Endothelial cell (in vitro differentiated cells): ENCODE measurements around the gene RAB13. TPM values are rescaled to one million over a fixed set of nuclear protein-coding genes. Genes with fewer than 3 reads are reported as not detected.

Experiments used
- DNase-seq: peaks from one replicate; pipeline ENCODE4 v3.0.0; 2021; ENCODE audit warnings: low spot score
- H3K27ac Mint-ChIP-seq: one replicate; pipeline ENCODE4 v1.8.0; 2021; ENCODE audit warnings: mixed read lengths, inconsistent platforms; ENCODE audit not compliant: unreplicated experiment
- H3K27me3 Mint-ChIP-seq: one replicate; pipeline ENCODE4 v1.8.0; 2021; ENCODE audit warnings: mild to moderate bottlenecking, moderate library complexity, mixed read lengths, inconsistent platforms; ENCODE audit not compliant: unreplicated experiment
- H3K36me3 Mint-ChIP-seq: one replicate; pipeline ENCODE4 v1.8.0; 2021; ENCODE audit warnings: mild to moderate bottlenecking, low read depth, mixed read lengths, inconsistent platforms; ENCODE audit not compliant: unreplicated experiment
- H3K4me1 Mint-ChIP-seq: one replicate; pipeline ENCODE4 v1.8.0; 2021; ENCODE audit warnings: mild to moderate bottlenecking, mixed read lengths, inconsistent platforms; ENCODE audit not compliant: unreplicated experiment
- H3K4me3 Mint-ChIP-seq: one replicate; pipeline ENCODE4 v1.8.0; 2021; ENCODE audit warnings: mild to moderate bottlenecking, mixed read lengths, inconsistent platforms; ENCODE audit not compliant: unreplicated experiment
- H3K9me3 Mint-ChIP-seq: one replicate; pipeline ENCODE4 v1.8.0; 2021; ENCODE audit warnings: mixed read lengths, inconsistent platforms; ENCODE audit not compliant: unreplicated experiment
- total RNA-seq: library from RNA; stranded (reverse); fragmentation: NEBNext Ultra II Directional; extraction: Animal tissue kit (Norgen Biotek cat#: 25700); gene quantifications from one replicate; pipeline ENCODE4 v1.2.1, GENCODE V29; 2021; ENCODE audit not compliant: unreplicated experiment
- TF ChIP-seq, protein P1 (sequence below): fragments of 200-600 bp; sonication (generic); IDR thresholded peaks from one replicate; pipeline ENCODE4 v1.5.0; 2021; ENCODE audit warnings: antibody characterized with exemption; ENCODE audit not compliant: unreplicated experiment

Gene RAB13
- total RNA-seq, 1 donor from 2014 or later = 419 TPM

DNA sequence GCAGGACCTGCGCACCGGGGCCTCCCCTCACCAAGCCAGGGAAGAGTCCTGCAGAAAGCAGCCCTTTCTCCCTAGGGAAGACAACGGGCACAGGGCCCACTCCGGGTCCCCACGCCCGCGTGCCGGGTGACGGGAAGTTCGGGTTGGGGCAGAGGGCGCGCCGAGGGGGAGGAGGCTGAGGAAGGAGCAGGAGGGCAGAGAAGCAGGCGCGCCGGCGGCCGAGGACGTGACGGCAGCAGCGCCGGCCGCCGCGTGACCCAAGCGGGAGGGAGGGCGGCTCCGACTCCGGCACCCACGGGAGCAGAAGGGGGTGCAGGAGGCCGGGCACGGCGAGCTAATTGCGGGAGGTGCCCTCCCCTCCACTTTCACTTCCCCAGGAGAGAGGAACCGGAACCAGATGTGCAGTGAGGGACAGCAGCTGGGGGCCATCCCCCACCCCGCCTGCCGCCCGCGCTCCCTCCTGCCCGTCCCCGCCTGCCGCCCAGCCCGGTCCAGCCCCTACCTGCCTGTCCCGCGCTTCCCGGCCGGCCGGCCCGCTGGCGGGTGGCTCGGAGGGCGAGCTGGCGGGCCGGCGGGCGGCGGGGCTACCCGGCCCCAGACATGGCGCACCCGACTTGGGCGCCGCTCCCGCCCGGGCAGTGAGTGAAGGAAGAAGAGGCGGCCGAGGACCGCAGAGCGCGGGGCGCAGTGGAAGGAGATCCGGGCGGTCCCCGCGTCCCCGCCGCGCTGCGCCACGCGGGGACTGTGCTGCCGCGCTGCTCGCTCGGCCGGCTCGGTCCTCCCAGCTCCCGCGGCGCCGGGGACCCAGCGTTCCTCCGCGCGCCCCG, 40.1 kb downstream of the RAB13 start:
- peak overlapping the region; percentile 97 for H3K4me3 Mint-ChIP-seq
- DNase-seq = peak; percentile 65
- H3K27ac Mint-ChIP-seq = no peak overlapping the region
- peaks cover 18% of the 10 kb centered on the region for H3K4me1 Mint-ChIP-seq
- TF ChIP-seq, protein P1, sequence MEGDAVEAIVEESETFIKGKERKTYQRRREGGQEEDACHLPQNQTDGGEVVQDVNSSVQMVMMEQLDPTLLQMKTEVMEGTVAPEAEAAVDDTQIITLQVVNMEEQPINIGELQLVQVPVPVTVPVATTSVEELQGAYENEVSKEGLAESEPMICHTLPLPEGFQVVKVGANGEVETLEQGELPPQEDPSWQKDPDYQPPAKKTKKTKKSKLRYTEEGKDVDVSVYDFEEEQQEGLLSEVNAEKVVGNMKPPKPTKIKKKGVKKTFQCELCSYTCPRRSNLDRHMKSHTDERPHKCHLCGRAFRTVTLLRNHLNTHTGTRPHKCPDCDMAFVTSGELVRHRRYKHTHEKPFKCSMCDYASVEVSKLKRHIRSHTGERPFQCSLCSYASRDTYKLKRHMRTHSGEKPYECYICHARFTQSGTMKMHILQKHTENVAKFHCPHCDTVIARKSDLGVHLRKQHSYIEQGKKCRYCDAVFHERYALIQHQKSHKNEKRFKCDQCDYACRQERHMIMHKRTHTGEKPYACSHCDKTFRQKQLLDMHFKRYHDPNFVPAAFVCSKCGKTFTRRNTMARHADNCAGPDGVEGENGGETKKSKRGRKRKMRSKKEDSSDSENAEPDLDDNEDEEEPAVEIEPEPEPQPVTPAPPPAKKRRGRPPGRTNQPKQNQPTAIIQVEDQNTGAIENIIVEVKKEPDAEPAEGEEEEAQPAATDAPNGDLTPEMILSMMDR = no peak
- H3K36me3 Mint-ChIP-seq = peaks cover 14% of the 10 kb centered on the region
- H3K9me3 Mint-ChIP-seq = no peaks in the 10 kb centered on the region
- peaks cover 15% of the 10 kb centered on the region for H3K27me3 Mint-ChIP-seq

DNA sequence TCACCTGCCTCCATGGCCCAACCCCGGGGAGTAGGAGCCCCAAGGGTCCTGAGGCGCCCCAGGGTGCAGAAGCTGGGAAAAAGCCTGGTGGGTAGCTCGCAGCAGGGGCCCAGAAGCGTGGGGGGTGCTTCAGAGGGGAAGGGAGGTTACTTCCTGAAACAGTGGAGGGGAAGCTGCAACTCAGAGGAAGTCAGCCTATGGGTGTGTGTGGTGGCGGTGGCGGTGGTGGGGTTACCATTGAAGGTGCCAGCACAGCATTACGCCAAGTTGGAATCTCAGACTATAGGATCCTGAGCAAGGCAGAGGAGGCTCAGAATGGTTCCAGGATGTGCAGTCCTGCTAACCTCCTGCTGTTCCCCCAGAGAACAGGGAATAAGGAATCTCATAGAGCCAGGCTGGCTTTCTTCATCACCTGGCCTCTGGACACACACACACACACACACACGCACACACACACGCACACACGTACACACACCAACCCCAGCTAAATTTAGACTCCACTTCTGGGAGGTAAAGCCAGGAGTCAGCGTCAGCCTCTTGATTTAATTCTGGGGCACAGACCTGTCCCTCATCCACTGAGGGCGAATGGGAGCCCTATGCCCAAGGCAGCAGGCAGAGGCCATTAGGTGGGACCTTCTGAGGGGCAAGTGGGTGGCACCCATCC, 40.9 kb downstream of the RAB13 start:
- TF ChIP-seq, protein P1 = no peak
- Mint-ChIP-seq H3K27ac (peak overlapping the region; percentile 74), H3K27me3 (peaks cover 16% of the 10 kb centered on the region), H3K36me3 (peaks cover 11% of the 10 kb centered on the region), H3K9me3 (no peaks in the 10 kb centered on the region), H3K4me1 (peaks cover 18% of the 10 kb centered on the region), H3K4me3 (peak overlapping the region; percentile 97)
- no peak for DNase-seq

DNA sequence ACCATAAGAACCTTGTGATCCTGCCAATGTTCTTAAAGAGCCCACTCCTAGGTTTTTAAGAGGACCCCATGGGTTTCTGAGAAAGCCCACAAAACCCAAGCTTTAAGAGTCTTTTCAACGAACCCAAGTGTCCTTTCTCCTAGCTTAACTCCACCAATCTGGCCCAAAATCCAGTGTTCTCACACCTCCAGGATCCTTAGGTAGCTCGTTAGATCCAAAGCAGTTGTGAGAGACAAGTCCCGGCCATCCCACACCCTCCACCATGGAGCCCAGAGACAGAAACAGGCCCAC, 41.4 kb downstream of the RAB13 start:
- H3K36me3 Mint-ChIP-seq = peaks cover 13% of the 10 kb centered on the region
- peak overlapping the region; percentile 97 for H3K4me3 Mint-ChIP-seq
- no peaks in the 10 kb centered on the region for H3K9me3 Mint-ChIP-seq
- peaks cover 17% of the 10 kb centered on the region for H3K27me3 Mint-ChIP-seq
- peaks cover 18% of the 10 kb centered on the region for H3K4me1 Mint-ChIP-seq
- no peak for DNase-seq
- no peak overlapping the region for H3K27ac Mint-ChIP-seq
- TF ChIP-seq, protein P1 = no peak

DNA sequence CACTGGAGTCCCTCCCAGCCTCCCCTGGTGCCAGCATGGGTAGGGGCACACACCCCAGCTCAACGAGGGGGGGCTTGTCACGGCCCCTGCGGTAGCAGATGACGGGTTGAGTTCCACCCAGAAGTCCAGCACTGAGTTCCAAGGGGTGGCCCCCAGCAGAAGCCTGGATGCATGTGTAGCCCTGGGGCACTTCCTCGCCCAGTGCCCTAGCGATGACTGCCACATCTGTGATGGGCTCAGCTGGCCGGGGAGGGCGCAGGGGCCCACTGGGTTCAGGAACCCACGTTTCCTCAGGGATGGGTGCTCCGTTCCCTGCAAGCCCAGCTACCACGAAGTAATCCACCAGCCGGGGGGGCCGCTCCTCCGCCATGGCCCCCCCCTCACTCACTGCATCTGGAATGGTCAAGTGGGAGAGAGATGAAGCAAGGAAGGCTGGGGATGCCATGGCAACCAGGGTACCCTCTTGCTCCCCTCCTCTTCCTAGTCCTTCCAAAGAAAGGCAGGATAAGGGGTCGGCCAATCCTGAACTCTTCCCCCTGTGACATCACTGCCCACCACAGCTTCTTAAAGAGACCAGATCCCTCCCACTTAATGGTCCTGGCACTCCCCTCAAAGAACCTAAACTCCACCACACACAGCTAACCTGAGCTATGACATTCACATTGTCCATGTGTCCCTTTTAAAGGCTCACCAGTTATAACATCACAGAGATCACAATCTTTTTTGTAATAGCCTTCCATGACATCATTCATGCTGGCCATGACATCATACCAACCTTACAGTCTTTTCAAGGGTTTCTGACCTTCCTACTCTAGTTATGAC, 41.9 kb downstream of the RAB13 start:
- Mint-ChIP-seq H3K4me3 (peak overlapping the region; percentile 97), H3K27ac (peak overlapping the region; percentile 80), H3K36me3 (peaks cover 15% of the 10 kb centered on the region), H3K9me3 (no peaks in the 10 kb centered on the region), H3K27me3 (peaks cover 17% of the 10 kb centered on the region), H3K4me1 (peaks cover 18% of the 10 kb centered on the region)
- DNase-seq = no peak
- TF ChIP-seq, protein P1 = no peak
